A673 (cell line): ENCODE measurements around the gene GATAD2A.

ENCODE experiments used
- EZH2 ChIP-seq: fragments of 200-600 bp; sonication (generic); IDR thresholded peaks from 2 replicates; pipeline ENCODE4 v1.6.1; 2017; ENCODE audit warnings: borderline replicate concordance, low read depth, mild to moderate bottlenecking, mixed read lengths, antibody characterized with exemption, low read length; ENCODE audit not compliant: poor library complexity, severe bottlenecking
- TF ChIP-seq, protein P1 (sequence below): fragments of 300-800, 200-600 bp; sonication (generic); conservative IDR thresholded peaks from 2 replicates; pipeline ENCODE4 v1.5.1; 2017; ENCODE audit warnings: low read depth, mild to moderate bottlenecking, antibody characterized with exemption, low read length, moderate library complexity, mixed read lengths

DNA sequence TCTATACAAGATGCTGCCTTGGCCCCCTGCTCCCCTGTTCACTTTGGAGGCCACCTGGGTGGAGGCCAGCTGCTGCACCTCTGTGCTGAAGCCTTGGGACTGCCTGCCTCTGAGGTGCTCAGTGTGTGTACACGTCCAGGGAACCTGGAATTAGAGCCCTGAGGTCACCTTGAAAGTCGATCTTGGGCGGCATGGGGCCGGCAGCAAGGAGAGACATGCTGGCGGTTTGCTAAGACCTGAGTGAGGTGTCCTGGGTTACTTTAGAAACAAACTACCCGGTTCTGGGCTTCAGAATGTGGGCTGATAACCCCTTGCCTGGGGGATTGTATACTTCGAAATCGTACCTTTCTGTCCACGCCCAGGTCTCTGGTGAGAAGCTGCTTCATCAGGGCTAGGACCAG is 84.3 kb downstream of the GATAD2A start:
- TF ChIP-seq, protein P1, sequence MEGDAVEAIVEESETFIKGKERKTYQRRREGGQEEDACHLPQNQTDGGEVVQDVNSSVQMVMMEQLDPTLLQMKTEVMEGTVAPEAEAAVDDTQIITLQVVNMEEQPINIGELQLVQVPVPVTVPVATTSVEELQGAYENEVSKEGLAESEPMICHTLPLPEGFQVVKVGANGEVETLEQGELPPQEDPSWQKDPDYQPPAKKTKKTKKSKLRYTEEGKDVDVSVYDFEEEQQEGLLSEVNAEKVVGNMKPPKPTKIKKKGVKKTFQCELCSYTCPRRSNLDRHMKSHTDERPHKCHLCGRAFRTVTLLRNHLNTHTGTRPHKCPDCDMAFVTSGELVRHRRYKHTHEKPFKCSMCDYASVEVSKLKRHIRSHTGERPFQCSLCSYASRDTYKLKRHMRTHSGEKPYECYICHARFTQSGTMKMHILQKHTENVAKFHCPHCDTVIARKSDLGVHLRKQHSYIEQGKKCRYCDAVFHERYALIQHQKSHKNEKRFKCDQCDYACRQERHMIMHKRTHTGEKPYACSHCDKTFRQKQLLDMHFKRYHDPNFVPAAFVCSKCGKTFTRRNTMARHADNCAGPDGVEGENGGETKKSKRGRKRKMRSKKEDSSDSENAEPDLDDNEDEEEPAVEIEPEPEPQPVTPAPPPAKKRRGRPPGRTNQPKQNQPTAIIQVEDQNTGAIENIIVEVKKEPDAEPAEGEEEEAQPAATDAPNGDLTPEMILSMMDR, result no peak
- no peak for TF ChIP-seq EZH2
